GM19467 (cell line): Measurements from ENCODE around the gene CLEC16A.
"Not testable (repeated sequence)": the region's sequence is repeated elsewhere in the genome, so short reads cannot be mapped to it uniquely, and the experiment has no call there.

Experiments
- ATAC-seq: cut with Tn5 transposase; IDR thresholded peaks from one replicate; pipeline ENCODE4 v1.9.1; 2021; ENCODE audit warnings: mild to moderate bottlenecking, moderate library complexity; ENCODE audit not compliant: unreplicated experiment

Gene CLEC16A

GRCh38 chr16:10925285-10925684, 19.1 kb upstream of the CLEC16A start:
- ATAC-seq: not testable (repeated sequence)

- no peak for ATAC-seq
These were observed 18.3 kb upstream of the CLEC16A start for GRCh38 chr16:10926094-10926493.

- ATAC-seq: no peak
These were observed 17.5 kb upstream of the CLEC16A start for GRCh38 chr16:10926867-10927266.

- ATAC-seq: no peak
These were observed 16.8 kb upstream of the CLEC16A start for GRCh38 chr16:10927497-10928112.

GRCh38 chr16:10929097-10929496, 15.3 kb upstream of the CLEC16A start:
- not testable (repeated sequence) for ATAC-seq

GRCh38 chr16:10929853-10930754, 14.3 kb upstream of the CLEC16A start:
- ATAC-seq: no peak

- ATAC-seq: no peak
These were observed 13.6 kb upstream of the CLEC16A start for GRCh38 chr16:10930755-10931093.

- ATAC-seq: no peak
These were observed 13.2 kb upstream of the CLEC16A start for GRCh38 chr16:10931134-10931533.

- ATAC-seq: no peak
These were observed 12.3 kb upstream of the CLEC16A start for GRCh38 chr16:10931977-10932632.

GRCh38 chr16:10932959-10933710, 11.2 kb upstream of the CLEC16A start:
- ATAC-seq: no peak

- no peak for ATAC-seq
These were observed 10.5 kb upstream of the CLEC16A start for GRCh38 chr16:10933865-10934264.

GRCh38 chr16:10934325-10935107, 9.8 kb upstream of the CLEC16A start:
- no peak for ATAC-seq

- no peak for ATAC-seq
These were observed 9.0 kb upstream of the CLEC16A start for GRCh38 chr16:10935226-10935915.

- ATAC-seq: no peak
These were observed 7.9 kb upstream of the CLEC16A start for GRCh38 chr16:10936272-10936984.

- no peak for ATAC-seq
These were observed 7.1 kb upstream of the CLEC16A start for GRCh38 chr16:10937068-10937859.

GRCh38 chr16:10938321-10938720, 6.0 kb upstream of the CLEC16A start:
- no peak for ATAC-seq

GRCh38 chr16:10938796-10939648, 5.3 kb upstream of the CLEC16A start:
- no peak for ATAC-seq
